ENCODE results near the gene ZNF366.

ZNF366 gene

GRCh38 chr5:72523960-72524582 lies 16.9 kb upstream of the ZNF366 start:
- no peak overlapping the region for H3K9ac ChIP-seq
- TF ChIP-seq, protein P1, sequence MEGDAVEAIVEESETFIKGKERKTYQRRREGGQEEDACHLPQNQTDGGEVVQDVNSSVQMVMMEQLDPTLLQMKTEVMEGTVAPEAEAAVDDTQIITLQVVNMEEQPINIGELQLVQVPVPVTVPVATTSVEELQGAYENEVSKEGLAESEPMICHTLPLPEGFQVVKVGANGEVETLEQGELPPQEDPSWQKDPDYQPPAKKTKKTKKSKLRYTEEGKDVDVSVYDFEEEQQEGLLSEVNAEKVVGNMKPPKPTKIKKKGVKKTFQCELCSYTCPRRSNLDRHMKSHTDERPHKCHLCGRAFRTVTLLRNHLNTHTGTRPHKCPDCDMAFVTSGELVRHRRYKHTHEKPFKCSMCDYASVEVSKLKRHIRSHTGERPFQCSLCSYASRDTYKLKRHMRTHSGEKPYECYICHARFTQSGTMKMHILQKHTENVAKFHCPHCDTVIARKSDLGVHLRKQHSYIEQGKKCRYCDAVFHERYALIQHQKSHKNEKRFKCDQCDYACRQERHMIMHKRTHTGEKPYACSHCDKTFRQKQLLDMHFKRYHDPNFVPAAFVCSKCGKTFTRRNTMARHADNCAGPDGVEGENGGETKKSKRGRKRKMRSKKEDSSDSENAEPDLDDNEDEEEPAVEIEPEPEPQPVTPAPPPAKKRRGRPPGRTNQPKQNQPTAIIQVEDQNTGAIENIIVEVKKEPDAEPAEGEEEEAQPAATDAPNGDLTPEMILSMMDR (IDR thresholded peaks at IDR 0.05), result peak; percentile 52
- H3K4me2 ChIP-seq (ENCODE audit: low read length), result no peak overlapping the region
- H3K27ac ChIP-seq, result no peak overlapping the region
- no peaks in the 10 kb centered on the region for H3K36me3 ChIP-seq (ENCODE audit: control insufficient read depth, insufficient read depth, low read length)
- no peak overlapping the region for H3K4me3 ChIP-seq (ENCODE audit: low read depth, low read length)
- H3K9me3 ChIP-seq (ENCODE audit: control insufficient read depth, low read length), result no peaks in the 10 kb centered on the region
- no peaks in the 10 kb centered on the region for H3K27me3 ChIP-seq (ENCODE audit: control insufficient read depth, insufficient read depth, low read length)
- no peaks in the 10 kb centered on the region for H3K4me1 ChIP-seq
- no peaks in the 10 kb centered on the region for H3K79me2 ChIP-seq
- no peak overlapping the region for H2AFZ ChIP-seq

DNA sequence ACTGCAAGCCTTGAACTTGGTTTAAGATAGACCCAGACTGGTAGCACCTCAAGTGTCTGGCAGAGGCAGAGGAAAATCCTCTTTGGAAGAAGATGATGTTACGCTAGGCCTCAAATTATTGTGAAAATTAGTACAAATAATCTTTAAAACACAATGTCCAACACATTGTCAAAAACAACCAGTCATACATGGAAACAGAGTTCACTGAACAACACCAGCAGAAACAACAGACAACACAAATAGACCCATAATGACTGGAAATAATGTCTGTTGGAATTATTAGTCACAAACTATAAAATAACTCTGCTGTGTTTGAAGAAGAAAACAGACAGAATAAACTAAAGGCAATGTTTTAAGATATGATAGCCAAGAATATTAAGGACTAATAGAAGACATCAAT lies 15.4 kb upstream of the ZNF366 start:
- no peaks in the 10 kb centered on the region for H3K27me3 ChIP-seq (ENCODE audit: control insufficient read depth, insufficient read depth, low read length)
- no peak overlapping the region for H2AFZ ChIP-seq
- no peaks in the 10 kb centered on the region for H3K4me1 ChIP-seq
- no peak overlapping the region for H3K9ac ChIP-seq
- H3K79me2 ChIP-seq, result no peaks in the 10 kb centered on the region
- no peaks in the 10 kb centered on the region for H3K36me3 ChIP-seq (ENCODE audit: control insufficient read depth, insufficient read depth, low read length)
- no peaks in the 10 kb centered on the region for H3K9me3 ChIP-seq (ENCODE audit: control insufficient read depth, low read length)
- H3K4me3 ChIP-seq (ENCODE audit: low read depth, low read length), result no peak overlapping the region
- TF ChIP-seq, protein P1 (IDR thresholded peaks at IDR 0.05), result no peak
- no peak overlapping the region for H3K4me2 ChIP-seq (ENCODE audit: low read length)
- no peak overlapping the region for H3K27ac ChIP-seq

DNA sequence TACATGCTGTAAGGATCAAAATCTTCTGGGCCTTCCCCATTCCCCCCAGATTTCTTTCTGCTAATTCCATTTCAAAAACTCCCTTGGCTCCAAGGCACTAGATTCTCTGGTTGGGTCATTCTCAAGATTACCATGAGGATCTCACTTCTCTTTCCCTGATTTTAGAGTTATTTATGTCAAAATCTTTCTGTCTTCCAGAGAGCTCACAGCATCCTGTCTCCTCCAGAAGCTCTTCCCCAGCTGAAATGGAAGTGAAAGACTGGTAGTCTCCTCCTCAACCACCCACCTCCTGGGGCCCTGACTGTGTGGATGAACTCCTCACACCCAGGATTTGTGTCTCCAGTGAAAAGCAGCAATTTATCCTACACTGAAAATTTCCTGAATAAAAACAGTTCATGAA lies 11.9 kb upstream of the ZNF366 start:
- Histone ChIP-seq H3K4me2 (ENCODE audit: low read length) (no peak overlapping the region), H3K9me3 (ENCODE audit: control insufficient read depth, low read length) (no peaks in the 10 kb centered on the region), H3K4me3 (ENCODE audit: low read depth, low read length) (no peak overlapping the region), H3K9ac (no peak overlapping the region), H2AFZ (no peak overlapping the region), H3K79me2 (no peaks in the 10 kb centered on the region), H3K36me3 (ENCODE audit: control insufficient read depth, insufficient read depth, low read length) (no peaks in the 10 kb centered on the region), H3K27me3 (ENCODE audit: control insufficient read depth, insufficient read depth, low read length) (no peaks in the 10 kb centered on the region), H3K4me1 (no peaks in the 10 kb centered on the region), H3K27ac (no peak overlapping the region)
- TF ChIP-seq, protein P1 (IDR thresholded peaks at IDR 0.05), result no peak

GRCh38 chr5:72518001-72518683 lies 10.9 kb upstream of the ZNF366 start:
- H3K79me2 ChIP-seq, result no peaks in the 10 kb centered on the region
- peak overlapping the region; percentile 47 for H2AFZ ChIP-seq

More at GRCh38 chr5:72518001-72518683, 10.9 kb upstream of the ZNF366 start:
- H3K36me3 ChIP-seq (ENCODE audit: control insufficient read depth, insufficient read depth, low read length), result no peaks in the 10 kb centered on the region
- TF ChIP-seq, protein P1 (IDR thresholded peaks at IDR 0.05), result no peak
- no peak overlapping the region for H3K4me2 ChIP-seq (ENCODE audit: low read length)
- H3K9ac ChIP-seq, result no peak overlapping the region
- H3K27ac ChIP-seq, result no peak overlapping the region
- no peaks in the 10 kb centered on the region for H3K9me3 ChIP-seq (ENCODE audit: control insufficient read depth, low read length)
- no peaks in the 10 kb centered on the region for H3K4me1 ChIP-seq
- no peaks in the 10 kb centered on the region for H3K27me3 ChIP-seq (ENCODE audit: control insufficient read depth, insufficient read depth, low read length)
- H3K4me3 ChIP-seq (ENCODE audit: low read depth, low read length), result no peak overlapping the region
